Upper lobe of left lung (tissue), 4 donors: ENCODE data around the gene GATB.

Experiments used
- POLR2A ChIP-seq, 4 donors: fragments of 450-650 bp; IDR thresholded peaks; one replicate each; pipeline ENCODE4 v1.5.1; 2016 to 2017; ENCODE audit warnings: antibody characterized with exemption in 4 of 4, mild to moderate bottlenecking in 2 of 4
- TF ChIP-seq, protein P1 (sequence below), 6 experiments: fragments of 450-650 bp in 4 of 6; fragments of 200-600 bp in 2 of 6; sonication (generic) in 2 of 6; IDR thresholded peaks; one replicate each; pipeline ENCODE4 v1.5.1; 2016 to 2019; ENCODE audit warnings: antibody characterized with exemption in 6 of 6

DNA sequence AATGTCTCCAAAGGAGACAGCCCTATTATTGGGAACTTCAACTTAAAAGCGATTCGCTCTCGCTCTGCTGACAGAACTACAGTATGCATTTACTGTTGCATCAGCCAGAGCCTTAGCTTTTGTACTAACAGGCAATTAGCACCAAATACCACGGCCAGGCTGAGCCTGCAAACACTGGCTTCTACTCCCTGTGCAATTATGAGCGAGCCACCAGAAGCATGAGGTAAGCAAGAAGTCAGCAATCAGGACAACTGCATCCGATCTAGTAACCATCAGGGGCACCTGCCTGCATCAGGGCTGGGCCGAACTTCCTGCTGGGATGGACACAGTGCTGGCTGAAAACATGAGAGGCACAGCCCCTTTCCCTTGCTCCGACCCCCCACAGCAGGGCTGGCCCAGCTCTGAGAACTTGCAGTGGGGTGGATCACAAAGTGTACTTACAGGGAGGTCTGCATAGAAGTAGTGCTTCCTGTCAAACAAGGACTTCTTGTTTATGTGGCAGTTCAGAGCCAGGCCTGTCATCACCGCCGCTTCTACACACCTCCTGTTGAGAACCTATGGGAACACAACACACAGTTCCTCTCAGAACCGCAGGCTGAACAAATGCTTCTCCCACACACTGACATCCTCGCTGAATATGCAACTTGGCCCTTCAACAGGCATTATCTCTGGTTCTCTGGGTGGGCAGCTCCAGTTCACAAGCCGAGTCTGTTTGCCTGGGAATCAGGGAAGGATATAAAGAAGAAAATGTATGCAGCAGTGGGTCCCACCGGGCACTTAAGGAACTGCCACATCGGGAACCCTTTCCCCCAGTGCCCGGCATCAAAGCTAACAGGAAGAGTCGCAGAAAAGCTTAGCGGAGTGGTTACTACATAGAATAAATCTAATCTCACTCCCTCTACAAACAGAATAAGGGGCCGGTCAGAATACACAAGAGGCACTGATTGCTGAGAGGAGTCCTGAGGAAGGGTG lies 41.5 kb downstream of the GATB start:
- TF ChIP-seq, protein P1, sequence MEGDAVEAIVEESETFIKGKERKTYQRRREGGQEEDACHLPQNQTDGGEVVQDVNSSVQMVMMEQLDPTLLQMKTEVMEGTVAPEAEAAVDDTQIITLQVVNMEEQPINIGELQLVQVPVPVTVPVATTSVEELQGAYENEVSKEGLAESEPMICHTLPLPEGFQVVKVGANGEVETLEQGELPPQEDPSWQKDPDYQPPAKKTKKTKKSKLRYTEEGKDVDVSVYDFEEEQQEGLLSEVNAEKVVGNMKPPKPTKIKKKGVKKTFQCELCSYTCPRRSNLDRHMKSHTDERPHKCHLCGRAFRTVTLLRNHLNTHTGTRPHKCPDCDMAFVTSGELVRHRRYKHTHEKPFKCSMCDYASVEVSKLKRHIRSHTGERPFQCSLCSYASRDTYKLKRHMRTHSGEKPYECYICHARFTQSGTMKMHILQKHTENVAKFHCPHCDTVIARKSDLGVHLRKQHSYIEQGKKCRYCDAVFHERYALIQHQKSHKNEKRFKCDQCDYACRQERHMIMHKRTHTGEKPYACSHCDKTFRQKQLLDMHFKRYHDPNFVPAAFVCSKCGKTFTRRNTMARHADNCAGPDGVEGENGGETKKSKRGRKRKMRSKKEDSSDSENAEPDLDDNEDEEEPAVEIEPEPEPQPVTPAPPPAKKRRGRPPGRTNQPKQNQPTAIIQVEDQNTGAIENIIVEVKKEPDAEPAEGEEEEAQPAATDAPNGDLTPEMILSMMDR (IDR thresholded peaks at IDR 0.05): no peak
- TF ChIP-seq POLR2A (IDR thresholded peaks at IDR 0.05): no peak
